Measurements from ENCODE around the gene PRPF40A. TPM values are rescaled to one million over a fixed set of nuclear protein-coding genes. Genes with fewer than 3 reads are reported as not detected.

The PRPF40A gene
- 93.0 TPM for polyA plus RNA-seq (2012; ENCODE audit: insufficient read length, low read depth)

DNA sequence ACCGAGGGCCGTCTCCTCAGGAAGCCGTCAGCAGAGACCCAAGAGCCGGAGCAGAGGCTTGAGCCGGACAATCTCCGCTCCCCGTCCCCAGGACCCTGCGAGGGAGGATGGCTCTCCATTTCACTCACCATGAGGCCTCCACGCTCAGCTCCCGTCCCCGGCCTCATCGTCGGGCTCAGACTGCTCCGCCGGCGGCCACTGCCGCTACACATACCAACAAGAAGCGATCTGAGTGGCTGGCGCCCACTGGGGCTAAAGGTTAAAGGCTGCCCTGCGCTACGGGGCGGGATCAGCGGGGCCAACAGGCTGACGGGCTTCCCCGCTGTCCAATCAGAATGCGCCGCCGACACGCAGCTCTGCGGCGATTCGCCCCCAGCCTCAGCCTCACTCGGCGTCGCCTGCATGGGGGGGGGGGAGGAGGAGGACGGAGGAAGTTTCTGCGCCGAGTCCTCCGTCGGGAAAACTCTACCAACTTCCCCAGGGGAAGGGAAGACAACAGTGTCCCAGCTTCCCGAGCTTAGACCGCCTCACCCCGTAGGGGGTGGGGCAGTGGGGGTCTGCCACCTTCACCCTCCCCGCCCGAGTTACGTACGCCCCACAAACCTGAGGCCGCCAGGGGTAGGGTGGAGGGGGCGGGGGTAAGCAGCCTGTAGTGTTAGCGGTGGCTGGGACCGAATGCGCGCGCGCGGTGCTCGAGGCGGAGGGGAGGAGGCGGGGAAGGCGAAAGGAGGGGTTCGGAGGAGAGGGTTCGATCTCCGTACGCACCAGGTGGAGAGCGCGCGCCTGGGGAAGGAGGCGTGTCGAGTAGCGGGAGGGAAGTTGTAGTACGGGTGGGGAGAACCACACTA is at the start of gene PRPF40A:
Gene PRPF40A, minus strand, starts transcription at position 234 of the 848 bp plus-strand sequence. Its CDS starts 22 bp downstream, at position 212.
- peak; percentile 9; the same call in 1 of the 2 replicates for TF ChIP-seq SIN3A (IDR thresholded peaks at IDR 0.05; ENCODE audit: borderline replicate concordance, insufficient read depth, low read length)
- TF ChIP-seq TAF1 (IDR thresholded peaks at IDR 0.05; ENCODE audit: borderline replicate concordance, insufficient read depth, low read length) = peak; percentile 64; the same call in 1 of the 2 replicates
- peak; percentile 47; the same call in 1 of the 2 replicates for TF ChIP-seq POLR2AphosphoS5 (IDR thresholded peaks at IDR 0.05; ENCODE audit: low read depth, low read length)
- TF ChIP-seq FOXP2 (optimal IDR thresholded peaks at IDR 0.05; ENCODE audit: borderline replicate concordance, extremely low read depth, extremely low read length, insufficient read depth) = peak; percentile 39
- TF ChIP-seq REST (IDR thresholded peaks at IDR 0.05; ENCODE audit: insufficient read depth in 1 of 2, low read depth in 2 of 2, low read length in 2 of 2) = no peak

GRCh38 chr2:152766928-152767327 is 49.7 kb upstream of the PRPF40A start:
- TF ChIP-seq POLR2AphosphoS5 (IDR thresholded peaks at IDR 0.05; ENCODE audit: low read depth, low read length) (no peak), REST (IDR thresholded peaks at IDR 0.05; ENCODE audit: insufficient read depth in 1 of 2, low read depth in 2 of 2, low read length in 2 of 2) (no peak), SIN3A (IDR thresholded peaks at IDR 0.05; ENCODE audit: borderline replicate concordance, insufficient read depth, low read length) (no peak), FOXP2 (optimal IDR thresholded peaks at IDR 0.05; ENCODE audit: borderline replicate concordance, extremely low read depth, extremely low read length, insufficient read depth) (no peak), TAF1 (IDR thresholded peaks at IDR 0.05; ENCODE audit: borderline replicate concordance, insufficient read depth, low read length) (no peak)

DNA sequence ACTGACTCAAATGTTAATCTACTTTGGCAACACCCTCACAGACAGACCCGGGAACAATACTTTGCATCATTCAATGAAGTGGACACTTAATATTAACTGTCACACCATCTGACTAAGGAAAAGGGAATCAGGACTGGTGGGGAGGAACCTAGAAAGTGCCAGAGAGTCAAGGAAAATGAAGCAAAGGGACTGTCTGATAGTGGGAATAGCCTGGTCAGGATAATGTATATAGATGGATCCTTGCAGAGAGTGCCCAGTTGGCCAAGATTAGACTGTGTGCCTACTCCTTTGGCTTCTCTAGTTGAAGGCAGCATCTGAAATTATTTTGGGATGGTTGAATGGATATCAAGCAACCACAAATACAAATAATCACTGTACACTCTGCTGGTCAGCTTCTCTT is 46.4 kb upstream of the PRPF40A start:
- TF ChIP-seq SIN3A (IDR thresholded peaks at IDR 0.05; ENCODE audit: borderline replicate concordance, insufficient read depth, low read length) = no peak
- TF ChIP-seq POLR2AphosphoS5 (IDR thresholded peaks at IDR 0.05; ENCODE audit: low read depth, low read length) = 0 out of 2 replicates have a peak, but pooled peaks have one; percentile 26
- TF ChIP-seq FOXP2 (optimal IDR thresholded peaks at IDR 0.05; ENCODE audit: borderline replicate concordance, extremely low read depth, extremely low read length, insufficient read depth) = no peak
- no peak for TF ChIP-seq REST (IDR thresholded peaks at IDR 0.05; ENCODE audit: insufficient read depth in 1 of 2, low read depth in 2 of 2, low read length in 2 of 2)

- TF ChIP-seq POLR2AphosphoS5 (IDR thresholded peaks at IDR 0.05; ENCODE audit: low read depth, low read length) = no peak
- TF ChIP-seq SIN3A (IDR thresholded peaks at IDR 0.05; ENCODE audit: borderline replicate concordance, insufficient read depth, low read length) = no peak
- no peak for TF ChIP-seq REST (IDR thresholded peaks at IDR 0.05; ENCODE audit: insufficient read depth in 1 of 2, low read depth in 2 of 2, low read length in 2 of 2)
- TF ChIP-seq FOXP2 (optimal IDR thresholded peaks at IDR 0.05; ENCODE audit: borderline replicate concordance, extremely low read depth, extremely low read length, insufficient read depth) = no peak
- TF ChIP-seq TAF1 (IDR thresholded peaks at IDR 0.05; ENCODE audit: borderline replicate concordance, insufficient read depth, low read length) = no peak
Observed at GRCh38 chr2:152762202-152762601, 44.9 kb upstream of the PRPF40A start.
